Measurements from ENCODE around the gene FAAH2.
"Not testable (repeated sequence)": the region's sequence is repeated elsewhere in the genome, so short reads cannot be mapped to it uniquely, and the experiment has no call there.

The FAAH2 gene, protein sequence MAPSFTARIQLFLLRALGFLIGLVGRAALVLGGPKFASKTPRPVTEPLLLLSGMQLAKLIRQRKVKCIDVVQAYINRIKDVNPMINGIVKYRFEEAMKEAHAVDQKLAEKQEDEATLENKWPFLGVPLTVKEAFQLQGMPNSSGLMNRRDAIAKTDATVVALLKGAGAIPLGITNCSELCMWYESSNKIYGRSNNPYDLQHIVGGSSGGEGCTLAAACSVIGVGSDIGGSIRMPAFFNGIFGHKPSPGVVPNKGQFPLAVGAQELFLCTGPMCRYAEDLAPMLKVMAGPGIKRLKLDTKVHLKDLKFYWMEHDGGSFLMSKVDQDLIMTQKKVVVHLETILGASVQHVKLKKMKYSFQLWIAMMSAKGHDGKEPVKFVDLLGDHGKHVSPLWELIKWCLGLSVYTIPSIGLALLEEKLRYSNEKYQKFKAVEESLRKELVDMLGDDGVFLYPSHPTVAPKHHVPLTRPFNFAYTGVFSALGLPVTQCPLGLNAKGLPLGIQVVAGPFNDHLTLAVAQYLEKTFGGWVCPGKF

DNA sequence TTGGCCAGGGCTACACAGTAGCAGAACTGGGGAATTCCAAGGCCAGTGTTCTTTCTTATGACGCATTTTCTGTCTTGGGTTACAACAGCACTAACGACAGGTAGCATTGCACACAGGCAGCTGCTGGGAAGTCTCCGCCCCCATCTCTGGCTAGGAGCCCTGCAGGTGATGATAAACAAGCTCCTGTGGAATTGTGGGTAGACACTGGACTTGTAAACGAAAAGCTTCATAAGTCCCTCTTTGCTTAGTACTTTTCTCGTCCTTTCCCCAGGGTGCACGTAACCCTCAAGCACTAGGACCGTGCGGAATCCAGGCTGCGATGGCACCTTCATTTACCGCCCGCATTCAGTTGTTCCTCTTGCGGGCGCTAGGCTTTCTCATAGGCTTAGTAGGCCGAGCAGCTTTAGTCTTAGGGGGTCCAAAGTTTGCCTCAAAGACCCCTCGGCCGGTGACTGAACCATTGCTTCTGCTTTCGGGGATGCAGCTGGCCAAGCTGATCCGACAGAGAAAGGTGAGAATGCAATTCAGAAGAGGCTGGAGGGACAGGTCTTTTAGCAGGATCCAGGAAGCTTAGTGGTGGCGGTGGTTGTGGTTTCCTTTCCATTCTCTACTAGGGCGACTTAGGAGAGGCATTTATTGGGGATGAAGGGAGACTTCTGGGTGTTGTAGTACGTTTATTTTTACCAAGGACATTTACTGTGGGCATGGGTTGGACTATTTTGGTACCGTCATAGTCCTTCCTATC is at the start of gene FAAH2:
TSS of gene FAAH2 (plus strand) at position 200 of the 745 bp plus-strand sequence. CDS start at position 320, 120 bp downstream.
- peak; percentile 34 for DNase-seq

DNA sequence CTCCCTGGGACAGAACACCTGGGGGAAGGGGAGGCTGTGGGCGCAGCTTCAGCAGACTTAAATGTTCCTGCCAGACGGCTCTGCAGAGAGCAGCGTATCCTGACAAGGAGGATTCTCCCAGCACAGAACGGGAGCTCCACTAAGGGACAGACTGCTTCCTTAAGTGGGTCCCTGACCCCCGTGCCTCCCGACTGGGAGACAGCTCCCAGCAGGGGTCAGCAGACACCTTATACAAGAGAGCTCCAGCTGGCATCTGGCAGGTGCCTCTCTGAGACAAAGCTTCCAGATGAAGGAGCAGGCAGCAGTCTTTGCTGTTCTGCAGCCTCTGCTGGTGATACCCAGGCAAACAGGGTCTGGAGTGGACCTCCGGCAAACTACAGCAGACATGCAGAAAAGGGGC is 44.5 kb upstream of the FAAH2 start:
- DNase-seq = no peak

DNA sequence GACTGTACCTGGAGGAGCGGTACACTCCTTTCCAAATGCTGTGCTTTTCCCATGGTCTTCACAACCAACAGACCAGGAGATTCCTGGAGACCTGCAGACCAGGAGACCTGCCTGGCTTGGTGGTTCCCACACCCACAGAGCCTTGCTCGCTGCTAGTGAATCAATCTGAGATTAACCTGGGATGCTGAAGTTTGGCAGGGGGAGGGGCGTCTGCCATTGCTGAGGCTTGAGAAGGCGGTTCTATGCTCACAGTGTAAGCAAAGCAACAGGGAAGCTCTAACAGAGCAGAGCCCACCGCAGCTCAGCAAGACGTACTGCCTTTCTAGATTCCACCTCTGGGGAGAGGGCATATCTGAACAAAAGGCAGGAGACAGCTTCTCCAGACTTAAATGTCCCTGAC is 34.5 kb upstream of the FAAH2 start:
- DNase-seq = no peak

DNA sequence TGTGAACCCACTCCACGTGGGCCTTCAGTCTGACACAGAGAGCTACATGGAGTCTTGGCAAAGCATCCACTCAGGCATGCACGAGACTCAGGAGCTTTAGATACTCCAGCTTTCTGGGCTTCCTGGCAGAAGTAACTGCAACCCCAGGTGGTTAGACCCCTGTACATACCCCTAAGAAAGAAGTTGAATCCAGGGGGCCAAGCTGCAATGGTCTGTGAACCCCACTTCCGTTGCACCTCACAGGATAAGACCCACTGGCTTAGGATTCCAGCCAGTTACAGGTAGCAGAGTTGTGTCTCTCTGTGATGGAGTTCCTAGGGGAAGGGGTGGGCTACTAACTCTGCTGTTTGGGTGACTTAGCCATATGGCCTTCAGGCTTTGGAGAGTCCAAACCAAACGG is 21.4 kb upstream of the FAAH2 start:
- no peak for DNase-seq

DNA sequence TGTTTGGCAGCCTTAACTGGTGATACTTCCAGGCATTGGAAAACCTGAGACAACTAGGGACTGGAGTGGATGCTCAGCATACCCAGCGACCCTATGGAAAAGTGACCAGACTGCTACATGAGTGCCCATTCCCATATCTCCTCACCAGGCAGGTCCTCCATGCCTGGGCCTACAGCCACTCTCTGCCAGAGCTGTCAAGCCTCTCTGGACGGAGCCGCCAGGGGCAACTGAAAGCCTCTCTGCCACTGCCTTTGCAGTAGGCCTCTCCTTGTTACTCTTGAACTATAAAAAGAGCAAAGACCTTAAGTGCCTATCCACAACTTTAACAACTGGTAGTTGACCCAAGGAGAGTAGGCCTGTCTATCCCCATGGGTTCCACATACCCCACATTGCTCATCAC is 20.2 kb upstream of the FAAH2 start:
- DNase-seq = no peak

DNA sequence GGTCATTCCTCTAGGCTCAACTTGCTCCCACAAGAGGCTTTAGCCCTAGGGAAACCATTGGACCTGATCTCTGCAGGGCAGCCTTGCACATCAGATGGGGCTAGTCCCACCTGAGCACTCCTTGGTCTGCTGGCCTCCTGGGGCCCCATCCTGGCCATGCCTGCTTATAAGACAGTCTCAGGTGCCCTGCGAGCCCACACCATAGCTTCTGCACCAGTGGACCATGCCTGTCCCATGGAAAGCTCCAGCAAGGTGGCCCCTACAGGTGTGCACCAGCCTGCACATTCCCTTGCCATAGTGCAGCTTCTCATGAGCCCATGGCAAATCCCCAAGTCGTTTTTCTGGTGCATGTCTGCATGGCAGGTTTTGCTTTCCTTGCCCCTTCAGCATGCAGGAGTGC is 19.6 kb upstream of the FAAH2 start:
- DNase-seq = no peak

DNA sequence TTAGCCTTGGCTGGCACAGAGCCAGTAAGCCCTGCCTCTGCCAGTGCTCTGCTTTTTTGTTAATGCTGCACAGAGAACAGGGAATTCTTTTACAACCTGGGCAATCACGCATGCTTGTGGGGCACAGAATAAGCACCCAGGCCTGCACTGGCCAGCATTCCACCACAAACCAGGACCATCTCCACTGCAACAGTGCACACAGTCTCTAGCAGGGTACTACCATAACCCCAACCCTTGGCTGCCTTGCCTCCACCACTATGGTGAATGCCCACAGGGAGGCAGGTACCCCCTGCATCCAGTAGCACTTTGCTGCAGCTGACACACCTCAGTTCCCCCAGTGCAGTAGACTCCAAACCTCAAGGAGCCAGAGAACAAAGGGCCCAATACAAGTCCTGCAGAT is 19.2 kb upstream of the FAAH2 start:
- no peak for DNase-seq

DNA sequence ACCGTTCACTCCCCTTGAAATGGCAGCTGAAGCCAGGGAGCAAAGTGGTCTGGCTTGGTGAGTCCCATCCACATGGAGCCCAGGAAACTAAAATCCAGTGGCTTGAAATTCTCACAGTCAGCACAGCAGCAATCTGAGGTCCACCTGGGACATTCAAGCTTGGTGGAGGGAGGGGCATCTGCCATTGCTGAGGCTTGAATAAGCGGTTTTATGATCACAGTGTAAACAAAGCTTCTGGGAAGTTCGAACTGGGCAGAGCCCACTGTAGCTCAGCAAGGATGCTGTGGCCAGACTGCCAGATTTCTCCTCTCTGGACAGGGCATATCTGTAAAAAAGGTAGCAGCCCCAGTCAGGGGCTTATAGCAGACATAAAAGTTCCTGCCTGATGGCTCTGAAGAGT is 15.5 kb upstream of the FAAH2 start:
- DNase-seq = no peak

DNA sequence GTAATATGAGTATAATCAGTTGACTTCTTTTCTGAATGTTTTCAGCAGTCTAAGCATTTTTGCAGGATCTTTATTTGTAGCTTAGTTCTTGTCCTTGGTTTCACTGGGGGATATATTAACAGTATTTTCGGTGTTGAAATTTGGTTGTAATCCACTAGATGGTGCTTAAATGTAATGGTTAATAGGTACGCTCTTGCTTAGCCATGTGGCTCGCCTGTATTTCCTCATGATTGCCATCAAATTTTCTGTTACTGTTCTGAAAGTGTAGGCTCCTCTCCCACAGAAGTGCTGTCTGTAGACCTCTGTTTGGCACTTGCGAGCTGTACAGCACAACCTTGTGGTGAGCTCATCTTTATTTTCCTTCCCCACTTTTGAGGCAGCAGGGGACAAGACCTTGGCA is 3.9 kb upstream of the FAAH2 start:
- DNase-seq = no peak

DNA sequence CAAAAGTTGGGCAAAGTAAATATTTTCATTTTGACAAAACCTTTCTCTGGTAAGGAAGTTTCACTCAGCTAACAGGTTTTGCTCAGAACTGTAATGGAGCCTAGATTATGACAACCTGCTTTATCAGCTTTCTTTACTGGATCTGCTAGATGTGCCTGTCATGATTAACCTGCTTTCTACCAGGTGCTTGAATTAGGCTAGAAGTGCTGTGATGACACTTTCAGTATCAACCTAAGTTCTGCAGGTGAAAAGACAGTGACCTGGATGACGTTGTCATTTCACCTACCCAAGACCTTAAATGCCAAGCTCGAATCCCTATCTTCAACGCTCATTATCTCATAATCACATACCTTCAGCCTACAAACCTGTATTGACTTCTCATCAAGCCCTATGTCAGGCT is 1.5 kb upstream of the FAAH2 start:
- no peak for DNase-seq

DNA sequence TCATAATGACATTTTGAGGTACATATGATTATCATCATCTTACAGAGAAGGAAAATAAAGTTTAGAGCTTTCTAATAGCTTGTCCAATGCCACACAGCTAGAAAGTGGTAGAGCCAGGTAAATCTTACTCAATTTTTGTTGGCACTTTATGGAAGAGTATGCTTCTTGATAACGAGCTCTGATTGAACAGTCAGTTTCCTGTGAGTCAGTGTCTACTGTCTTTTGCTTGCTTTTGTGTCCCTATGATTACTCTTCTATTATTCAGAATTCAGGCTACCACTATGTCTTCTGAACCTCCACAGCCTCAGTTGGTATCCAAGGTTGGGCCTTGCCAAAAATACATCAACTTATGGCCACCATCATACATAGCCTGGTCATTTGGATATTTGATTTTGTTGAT is 2.6 kb downstream of the FAAH2 start:
- DNase-seq = no peak

DNA sequence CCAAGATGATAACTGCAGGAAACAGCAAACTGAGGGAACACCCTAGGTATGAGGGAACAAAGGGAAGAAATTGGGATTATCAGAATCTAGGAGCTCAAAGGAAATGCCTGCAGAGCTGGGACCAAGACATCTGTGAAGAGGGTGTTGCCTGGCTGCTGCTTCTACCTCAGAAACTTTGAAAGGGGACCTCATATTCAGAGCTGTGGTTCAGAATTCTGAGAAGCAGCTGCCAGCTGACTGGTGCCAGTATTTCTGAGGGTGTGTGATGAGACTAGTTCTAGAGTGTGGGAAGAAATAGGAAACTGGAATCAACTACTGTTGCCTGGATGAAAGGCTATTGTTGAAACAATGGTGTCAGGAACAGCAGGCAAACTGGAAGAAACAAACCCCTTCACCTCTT is 8.5 kb downstream of the FAAH2 start:
- no peak for DNase-seq

DNA sequence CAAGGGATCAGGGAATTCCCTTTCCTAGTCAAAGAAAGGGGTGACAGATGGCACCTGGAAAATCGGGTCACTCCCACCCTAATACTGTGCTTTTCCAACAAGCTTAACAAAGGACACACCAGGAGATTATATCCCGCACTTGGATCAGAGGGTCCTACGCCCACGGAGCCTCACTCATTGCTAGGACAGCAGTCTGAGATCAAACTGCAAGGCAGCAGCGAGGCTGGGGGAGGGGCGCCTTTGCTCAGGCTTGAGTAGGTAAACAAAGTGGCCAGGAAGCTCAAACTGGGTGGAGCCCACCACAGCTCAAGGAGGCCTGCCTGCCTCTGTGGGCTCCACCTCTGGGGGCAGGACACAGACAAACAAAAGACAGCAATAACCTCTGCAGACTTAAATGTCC is 9.2 kb downstream of the FAAH2 start:
- not testable (repeated sequence) for DNase-seq

DNA sequence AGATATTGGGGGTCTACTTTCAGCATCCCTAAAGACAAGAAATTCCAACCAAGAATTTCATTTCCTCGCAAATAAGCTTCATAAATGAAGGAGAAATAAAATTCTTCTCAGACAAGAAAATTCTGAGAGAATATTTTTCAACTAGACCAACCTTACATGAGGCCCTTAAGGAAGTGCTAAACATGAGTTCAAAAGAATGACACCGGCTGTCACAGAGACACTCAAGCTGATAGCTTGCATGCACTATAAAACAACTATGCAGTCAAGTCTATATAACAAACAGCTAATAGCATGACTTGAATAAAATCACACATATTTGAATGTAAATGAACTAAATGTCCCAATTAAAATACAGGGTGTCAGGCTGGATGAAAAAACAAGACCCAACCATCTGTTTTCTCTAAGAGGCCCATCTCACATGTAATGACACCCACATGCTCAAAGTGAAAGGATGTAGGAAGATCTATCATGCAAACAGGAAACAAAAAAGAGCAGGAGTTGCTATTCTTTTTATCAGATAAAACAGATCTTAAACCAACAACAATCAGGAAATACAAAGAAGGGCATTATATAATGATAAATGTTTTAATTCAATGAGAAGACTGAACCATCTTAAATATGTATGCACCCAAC is 27.2 kb downstream of the FAAH2 start:
- no peak for DNase-seq

DNA sequence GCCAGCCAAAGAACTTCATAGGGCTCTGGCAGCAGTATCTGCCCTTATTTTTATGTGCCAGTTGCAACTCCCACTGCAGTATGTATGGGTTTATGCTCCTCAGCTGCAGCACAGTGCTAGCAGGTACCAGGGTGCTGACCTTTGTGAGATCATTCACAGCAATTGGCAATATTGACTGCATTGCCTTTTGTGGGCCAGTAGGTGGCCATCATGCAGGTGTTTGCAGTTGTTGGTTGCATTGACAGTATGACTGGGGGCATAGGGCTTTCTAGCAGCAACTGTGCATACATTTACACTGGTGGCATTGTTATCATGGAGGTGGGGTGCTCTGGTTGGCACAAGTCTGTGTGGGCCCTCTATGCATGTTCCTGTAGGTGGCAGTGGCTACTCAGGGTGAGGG is 42.5 kb downstream of the FAAH2 start:
- no peak for DNase-seq

DNA sequence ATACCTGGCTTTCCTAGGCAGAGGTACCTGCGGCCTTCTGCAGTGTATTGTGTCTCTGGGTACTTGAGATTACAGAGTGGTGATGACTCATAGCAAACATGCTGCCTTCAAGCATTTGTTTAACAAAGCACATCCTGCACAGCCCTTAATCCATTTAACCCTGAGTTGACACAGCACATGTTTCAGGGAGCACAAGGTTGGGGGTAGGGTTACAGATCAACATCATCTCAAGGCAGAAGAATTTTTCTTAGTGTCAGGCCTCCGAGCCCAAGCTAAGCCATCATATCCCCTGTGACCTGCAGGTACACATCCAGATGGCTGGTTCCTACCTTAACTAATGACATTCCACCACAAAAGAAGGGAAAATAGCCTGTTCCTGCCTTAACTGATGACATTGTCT is 49.3 kb downstream of the FAAH2 start:
- DNase-seq = not testable (repeated sequence)

DNA sequence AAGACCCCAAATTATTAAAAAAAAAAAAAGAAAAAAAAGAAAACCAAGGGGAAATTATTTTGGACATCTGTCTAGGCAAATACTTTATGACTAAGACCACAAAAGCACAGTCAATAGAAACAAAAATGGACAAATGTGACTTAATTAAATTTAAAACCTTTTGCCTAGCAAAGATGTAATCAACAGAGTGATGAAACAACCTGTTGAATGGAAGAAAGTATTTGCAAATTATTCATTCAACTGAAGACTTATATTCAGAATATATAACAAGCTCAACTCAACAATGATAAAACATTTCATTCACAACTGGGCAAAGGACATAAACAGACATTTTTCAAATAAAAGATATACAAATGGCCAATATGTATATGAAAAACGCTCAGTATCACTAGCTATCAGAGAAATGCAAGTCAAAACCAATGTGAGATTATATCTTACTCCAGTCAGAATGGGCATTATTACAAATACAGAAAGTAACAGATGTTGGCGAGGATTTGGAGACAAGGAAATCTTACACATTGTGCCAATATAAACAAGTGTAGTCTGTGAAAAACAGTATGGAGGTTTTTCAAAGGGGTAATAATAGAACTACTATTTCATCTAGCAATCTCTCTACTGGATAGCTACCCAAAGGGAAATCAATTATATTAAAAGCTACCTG is 67.1 kb downstream of the FAAH2 start:
- no peak for DNase-seq

DNA sequence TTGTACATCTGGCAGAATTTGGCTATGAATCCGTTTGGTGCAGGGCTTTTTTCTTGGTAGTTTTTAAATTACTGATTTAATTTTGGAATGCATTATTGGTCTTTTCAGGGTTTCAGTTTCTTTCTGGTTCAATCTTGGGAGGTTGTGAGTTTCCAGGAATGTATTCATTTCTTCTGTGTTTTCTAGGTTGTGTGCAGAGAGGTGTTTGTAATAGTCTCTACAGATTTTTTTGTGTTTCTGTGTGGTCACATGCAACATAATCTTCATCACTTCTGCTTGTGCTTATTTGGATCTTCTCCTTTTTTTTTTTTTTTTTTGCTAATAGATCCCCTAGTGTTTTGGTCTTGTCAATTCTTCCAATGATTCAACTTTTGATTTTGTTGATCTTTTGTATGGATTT is 77.6 kb downstream of the FAAH2 start:
- DNase-seq = no peak

DNA sequence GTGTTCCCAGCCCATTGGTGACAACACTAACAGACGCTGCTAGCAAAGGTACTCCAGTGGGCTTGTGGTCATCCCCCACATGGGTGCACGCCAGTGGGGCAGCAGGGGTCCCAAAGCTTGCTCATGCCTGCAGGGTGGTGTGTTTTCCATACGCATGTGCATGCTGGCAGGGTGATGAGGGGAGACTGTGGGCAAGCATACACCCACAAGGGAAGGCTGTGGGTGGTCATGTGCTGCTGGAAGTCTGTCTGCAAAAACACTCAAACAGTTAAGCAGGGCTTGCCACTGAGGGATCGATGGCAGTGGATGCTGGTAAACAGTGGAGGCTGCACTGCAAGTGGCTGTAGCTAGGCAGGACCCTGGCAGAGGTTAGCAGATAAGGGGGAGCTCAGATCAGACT is 79.9 kb downstream of the FAAH2 start:
- no peak for DNase-seq

DNA sequence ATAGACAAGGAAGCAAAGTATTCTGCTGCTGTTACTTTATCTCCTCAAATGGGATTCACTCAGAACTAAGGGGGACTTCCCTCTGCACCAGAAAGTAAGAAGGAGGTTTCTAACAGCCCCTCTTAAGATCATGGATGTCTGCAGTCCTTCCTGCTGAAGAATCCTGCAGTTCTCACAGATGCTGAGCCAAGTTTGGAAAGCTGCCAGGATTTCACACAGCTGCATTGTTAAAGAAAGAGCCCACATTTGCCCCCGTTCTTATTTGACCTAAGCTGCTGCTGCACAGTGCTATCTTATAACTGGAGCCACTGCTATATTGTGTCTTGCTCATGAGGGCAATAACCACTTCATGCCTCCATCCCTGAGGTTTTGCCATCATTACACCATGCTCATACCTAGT is 81.1 kb downstream of the FAAH2 start:
- DNase-seq = no peak

DNA sequence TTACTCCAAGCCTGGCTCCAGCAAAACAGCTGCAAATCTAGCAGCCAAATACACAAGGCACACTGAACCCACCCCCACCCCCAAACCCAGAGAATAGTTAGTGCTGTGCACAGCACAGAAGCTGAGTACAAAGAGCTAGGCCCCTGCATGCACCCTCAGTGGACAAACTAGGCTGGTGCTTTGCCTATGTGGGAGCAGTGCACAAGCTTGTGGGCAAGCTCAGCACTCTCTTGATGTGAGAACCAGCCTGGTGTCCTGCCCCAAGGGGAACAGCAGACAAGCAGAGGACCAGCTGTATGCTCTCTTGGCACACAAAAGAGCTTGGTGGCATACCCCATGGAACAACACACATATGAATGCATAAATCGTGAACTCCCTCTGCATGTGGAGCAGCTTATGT is 81.7 kb downstream of the FAAH2 start:
- no peak for DNase-seq

DNA sequence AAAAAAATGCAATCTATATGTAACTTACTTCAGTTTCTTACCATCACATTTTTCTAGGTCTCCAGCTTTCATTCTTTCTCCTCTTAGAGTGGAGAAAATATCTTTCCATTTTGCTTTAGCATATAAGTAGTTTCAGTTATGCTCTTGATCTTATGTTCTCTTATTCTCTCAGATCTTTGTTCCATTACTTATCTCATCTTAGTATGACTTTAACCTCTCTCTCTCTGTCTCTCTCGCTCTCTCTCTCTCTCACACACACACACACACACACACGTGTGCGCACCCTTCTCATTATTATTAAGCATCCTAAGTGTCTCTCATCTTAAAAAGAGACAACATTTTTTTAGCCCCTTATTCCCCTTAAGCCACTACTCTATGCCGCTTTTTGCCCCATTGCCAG is 92.8 kb downstream of the FAAH2 start:
- DNase-seq = no peak
